ENCODE data around the gene DNAJB14. TPM values are rescaled to one million over a fixed set of nuclear protein-coding genes. Genes with fewer than 3 reads are reported as not detected.

The DNAJB14 gene
- total RNA-seq, 6 experiments from 2014 or later, result 54.1 to 72.8 (median 57.8) TPM

DNA sequence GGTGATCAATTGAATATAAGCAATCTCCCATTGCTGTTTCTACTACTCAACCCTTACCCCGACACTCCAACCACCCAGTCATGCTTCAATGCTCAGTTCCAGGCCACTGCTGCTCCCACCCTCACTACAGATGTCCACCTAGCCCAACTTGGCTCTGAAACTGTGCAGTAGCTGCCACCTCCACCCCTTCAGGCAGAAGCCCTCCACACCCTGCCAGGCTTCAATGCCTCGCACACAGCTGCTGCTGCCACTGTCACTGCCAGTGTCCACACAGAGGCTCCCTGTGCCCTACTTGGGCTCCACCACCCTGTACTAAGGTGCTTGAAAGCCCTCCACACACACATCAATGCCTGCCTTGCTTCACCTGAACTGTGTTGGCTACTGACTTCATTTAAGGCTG is 86.8 kb downstream of the DNAJB14 start:
- Mint-ChIP-seq H3K4me1 (ENCODE audit: low read depth) (peaks cover 28% of the 10 kb centered on the region), H3K9me3 (no peaks in the 10 kb centered on the region), H3K27me3 (ENCODE audit: insufficient read depth) (peaks cover 3% of the 10 kb centered on the region), H3K27ac (no peak overlapping the region), H3K36me3 (ENCODE audit: low read depth) (no peaks in the 10 kb centered on the region), H3K4me3 (no peak overlapping the region)
- TF ChIP-seq CTCF (IDR thresholded peaks at IDR 0.05), result no peak
- no peak for DNase-seq

DNA sequence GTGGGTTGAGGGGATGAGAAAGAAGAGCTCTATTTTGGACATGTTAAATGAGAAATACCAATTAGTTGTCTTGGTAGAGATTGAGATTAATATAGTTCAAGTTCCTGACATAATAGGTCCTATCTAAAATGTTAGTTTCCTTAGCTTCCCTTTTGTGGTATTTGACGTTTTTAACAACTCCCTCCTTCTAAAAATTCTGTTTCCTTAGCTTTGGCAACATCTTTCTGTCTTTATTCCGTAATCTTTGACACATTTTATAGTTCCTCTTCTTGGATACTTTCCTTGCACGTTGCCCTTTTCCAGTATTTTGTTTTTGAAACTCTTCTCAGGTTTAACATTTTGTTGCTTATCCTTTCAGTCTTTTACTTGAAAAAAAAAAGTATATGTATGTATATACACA is 89.1 kb downstream of the DNAJB14 start:
- Mint-ChIP-seq H3K27ac (no peak overlapping the region), H3K9me3 (no peaks in the 10 kb centered on the region), H3K4me1 (ENCODE audit: low read depth) (peaks cover 24% of the 10 kb centered on the region), H3K27me3 (ENCODE audit: insufficient read depth) (peaks cover 6% of the 10 kb centered on the region), H3K36me3 (ENCODE audit: low read depth) (no peaks in the 10 kb centered on the region), H3K4me3 (no peak overlapping the region)
- TF ChIP-seq CTCF (IDR thresholded peaks at IDR 0.05), result no peak
- DNase-seq, result no peak

DNA sequence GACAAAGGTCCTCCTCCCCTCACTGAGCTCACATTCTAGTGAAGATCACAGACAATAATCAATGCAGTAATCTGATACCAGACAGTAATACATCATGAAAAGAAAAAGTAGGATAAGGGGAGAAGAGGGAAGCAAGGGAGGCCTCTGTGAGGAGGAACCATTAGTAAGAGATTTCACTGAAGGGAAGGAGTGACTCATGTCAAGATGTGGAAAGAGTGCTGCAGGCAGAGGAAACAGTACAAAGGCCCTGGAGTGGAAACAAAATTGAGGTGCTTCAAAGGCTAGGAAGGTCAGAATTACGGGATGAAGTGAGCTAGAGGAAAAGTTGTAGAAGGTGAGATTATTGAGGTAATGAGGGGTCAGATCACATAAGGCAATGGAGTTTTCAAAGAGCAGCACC is 90.3 kb downstream of the DNAJB14 start:
- no peak overlapping the region for H3K4me3 Mint-ChIP-seq
- DNase-seq, result peak; percentile 15
- no peaks in the 10 kb centered on the region for H3K9me3 Mint-ChIP-seq
- no peak for TF ChIP-seq CTCF (IDR thresholded peaks at IDR 0.05)
- peaks cover 6% of the 10 kb centered on the region for H3K27me3 Mint-ChIP-seq (ENCODE audit: insufficient read depth)
- H3K4me1 Mint-ChIP-seq (ENCODE audit: low read depth), result peaks cover 18% of the 10 kb centered on the region
- no peak overlapping the region for H3K27ac Mint-ChIP-seq
- no peaks in the 10 kb centered on the region for H3K36me3 Mint-ChIP-seq (ENCODE audit: low read depth)

DNA sequence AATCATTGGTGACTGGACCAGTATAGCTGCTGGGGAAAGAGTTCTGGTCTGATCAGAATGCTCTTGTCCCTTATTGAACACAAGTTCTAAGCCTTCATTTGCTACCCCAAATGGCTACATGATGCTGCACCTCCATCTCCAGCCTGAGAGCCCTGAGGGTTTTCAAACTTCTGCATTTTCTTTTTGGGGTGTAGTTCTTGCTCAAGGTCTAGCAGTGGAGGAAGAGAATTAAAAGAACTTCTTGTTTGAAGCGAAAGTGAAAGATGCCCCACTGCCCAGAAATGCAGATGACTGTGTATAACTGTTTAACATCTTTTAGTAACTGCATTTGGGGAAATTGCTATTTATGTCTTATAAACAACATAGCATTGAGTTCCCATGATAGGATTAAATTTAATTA is 90.7 kb downstream of the DNAJB14 start:
- no peaks in the 10 kb centered on the region for H3K36me3 Mint-ChIP-seq (ENCODE audit: low read depth)

DNA sequence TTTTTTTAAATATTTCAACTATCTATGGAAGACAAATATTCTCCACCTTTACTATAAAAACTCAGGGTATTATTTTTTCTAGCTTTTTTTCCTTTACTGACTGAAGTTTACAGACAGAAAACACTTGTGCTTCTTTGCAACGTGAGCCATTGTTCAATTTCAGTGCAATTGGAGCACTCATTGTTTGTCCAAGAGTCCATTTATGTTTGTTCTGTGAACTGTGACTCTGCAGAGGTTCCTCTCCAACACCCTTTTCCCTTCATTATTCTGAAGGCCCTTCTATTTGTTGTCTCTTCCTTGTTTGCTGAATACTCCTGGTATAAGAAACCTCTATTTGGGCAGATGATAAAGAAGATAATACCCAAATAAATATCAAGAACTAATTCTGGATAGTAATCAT is 92.4 kb downstream of the DNAJB14 start:
- no peak for TF ChIP-seq CTCF (IDR thresholded peaks at IDR 0.05)
- no peaks in the 10 kb centered on the region for H3K36me3 Mint-ChIP-seq (ENCODE audit: low read depth)
- H3K27ac Mint-ChIP-seq, result no peak overlapping the region
- H3K4me3 Mint-ChIP-seq, result no peak overlapping the region
- peaks cover 6% of the 10 kb centered on the region for H3K27me3 Mint-ChIP-seq (ENCODE audit: insufficient read depth)
- H3K9me3 Mint-ChIP-seq, result no peaks in the 10 kb centered on the region
- no peak for DNase-seq
- H3K4me1 Mint-ChIP-seq (ENCODE audit: low read depth), result peaks cover 18% of the 10 kb centered on the region

More for the DNA sequence above, 90.7 kb downstream of the DNAJB14 start:
- Mint-ChIP-seq H3K4me3 (no peak overlapping the region), H3K9me3 (no peaks in the 10 kb centered on the region), H3K27ac (no peak overlapping the region), H3K4me1 (ENCODE audit: low read depth) (peaks cover 18% of the 10 kb centered on the region), H3K27me3 (ENCODE audit: insufficient read depth) (peaks cover 6% of the 10 kb centered on the region)
- TF ChIP-seq CTCF (IDR thresholded peaks at IDR 0.05), result no peak
- no peak for DNase-seq

DNA sequence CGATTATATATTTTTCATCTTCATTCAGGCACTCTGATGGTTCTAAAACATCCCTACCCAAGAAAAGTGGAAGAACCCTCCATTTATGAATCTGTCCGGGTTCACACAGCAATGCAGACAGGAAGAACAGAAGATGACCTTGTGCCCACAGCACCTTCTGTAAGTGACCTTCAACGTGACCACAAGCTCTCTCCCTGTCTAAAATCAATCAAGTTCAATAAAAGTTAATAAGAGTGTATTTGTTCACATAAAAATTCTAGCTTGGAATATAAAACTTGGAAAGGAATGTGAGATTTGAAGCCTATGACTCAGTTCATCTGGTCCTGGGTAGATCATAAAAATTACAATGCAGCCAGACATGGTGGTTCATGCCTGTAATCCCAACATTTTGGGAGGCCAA is 93.2 kb downstream of the DNAJB14 start:
- Mint-ChIP-seq H3K9me3 (no peaks in the 10 kb centered on the region), H3K4me3 (no peak overlapping the region), H3K4me1 (ENCODE audit: low read depth) (peaks cover 18% of the 10 kb centered on the region), H3K27me3 (ENCODE audit: insufficient read depth) (peaks cover 15% of the 10 kb centered on the region), H3K36me3 (ENCODE audit: low read depth) (no peaks in the 10 kb centered on the region), H3K27ac (no peak overlapping the region)
- TF ChIP-seq CTCF (IDR thresholded peaks at IDR 0.05), result no peak; the same call in 1 of the 2 replicates
- no peak for DNase-seq

Data from HFFc6 (cell line).